ENCODE results near the gene ACVR2B. TPM values are rescaled to one million over a fixed set of nuclear protein-coding genes. Genes with fewer than 3 reads are reported as not detected.

ACVR2B gene
- polyA plus RNA-seq, 1 donor: 8.0 TPM

DNA sequence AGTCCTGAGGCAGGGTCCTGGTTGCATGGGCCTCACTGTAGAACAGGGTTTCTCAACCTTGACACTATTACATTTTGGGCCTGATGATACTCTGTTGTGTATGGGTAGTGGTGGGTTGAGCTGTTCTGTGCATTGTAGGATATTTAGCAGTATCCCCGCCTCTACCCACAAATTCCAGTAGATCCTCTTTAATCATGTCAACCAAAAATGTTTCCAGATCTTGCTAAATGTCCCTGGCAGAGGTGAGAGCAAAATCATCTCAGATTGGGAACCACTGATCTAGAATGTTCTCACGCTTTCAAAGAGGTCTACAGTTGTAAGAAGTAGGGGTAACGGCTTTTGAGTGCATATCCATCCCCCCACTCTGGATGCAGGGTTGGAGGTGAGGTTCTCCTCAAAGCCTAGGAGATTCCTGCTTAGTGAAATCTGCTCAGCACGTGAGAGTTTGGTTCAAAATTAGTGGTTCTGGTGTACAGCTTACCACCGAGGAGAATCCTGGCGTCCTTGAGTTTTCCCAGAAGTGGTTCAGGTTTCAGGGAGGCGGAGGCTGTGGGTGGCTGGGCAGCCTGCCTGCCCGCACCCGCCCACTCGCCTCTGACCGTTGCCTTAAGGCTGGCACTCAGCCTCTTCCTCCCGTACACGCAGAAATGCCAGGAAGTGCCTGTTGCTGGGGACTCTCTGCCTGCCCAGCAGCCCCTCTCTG is 5.3 kb downstream of the ACVR2B start:
- DNase-seq: no peak
- Histone ChIP-seq H3K4me1 (ENCODE audit: control insufficient read depth, insufficient read depth, low read length) (peaks cover 32% of the 10 kb centered on the region), H3K27me3 (ENCODE audit: control insufficient read depth, insufficient read depth, low read length) (no peaks in the 10 kb centered on the region), H3K4me3 (ENCODE audit: low read length) (no peak overlapping the region), H3K9me3 (ENCODE audit: control insufficient read depth, low read depth, low read length) (peaks cover 4% of the 10 kb centered on the region), H3K27ac (ENCODE audit: low read length) (no peak overlapping the region), H3K36me3 (ENCODE audit: control insufficient read depth, insufficient read depth, low read length) (no peaks in the 10 kb centered on the region)
- no CpG with 5 or more reads among the region's 13 CpGs for WGBS (ENCODE audit: insufficient coverage, low lambda C conversion rate)

DNA sequence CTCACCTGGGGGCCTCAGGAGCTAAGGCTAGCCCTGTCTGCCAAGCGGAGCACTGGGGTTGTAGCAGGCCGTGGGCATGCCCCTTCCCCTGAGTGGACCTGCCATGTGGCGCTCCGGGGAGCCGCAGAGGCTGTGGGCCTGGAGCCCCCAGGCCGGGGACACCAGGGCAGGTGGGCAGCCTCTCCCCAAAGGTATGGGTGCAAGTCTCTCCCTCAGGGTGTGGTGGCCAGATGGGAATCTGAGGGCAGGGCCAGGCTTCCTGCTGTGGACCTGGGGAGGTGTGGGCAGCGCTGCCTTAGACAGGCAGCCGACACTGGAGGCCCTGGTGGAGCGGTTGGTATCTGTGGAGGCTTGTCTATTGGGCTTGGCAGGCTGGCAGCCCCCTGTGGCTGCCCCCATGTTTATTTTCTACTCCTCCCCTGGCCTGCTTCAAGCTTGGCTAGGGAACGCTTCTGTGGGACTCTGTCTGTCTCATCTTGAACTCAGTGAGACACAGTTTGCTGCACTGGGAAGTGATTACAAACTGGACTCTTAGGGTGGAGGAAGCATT is 5.9 kb downstream of the ACVR2B start:
- H3K4me1 ChIP-seq (ENCODE audit: control insufficient read depth, insufficient read depth, low read length): peaks cover 32% of the 10 kb centered on the region

DNA sequence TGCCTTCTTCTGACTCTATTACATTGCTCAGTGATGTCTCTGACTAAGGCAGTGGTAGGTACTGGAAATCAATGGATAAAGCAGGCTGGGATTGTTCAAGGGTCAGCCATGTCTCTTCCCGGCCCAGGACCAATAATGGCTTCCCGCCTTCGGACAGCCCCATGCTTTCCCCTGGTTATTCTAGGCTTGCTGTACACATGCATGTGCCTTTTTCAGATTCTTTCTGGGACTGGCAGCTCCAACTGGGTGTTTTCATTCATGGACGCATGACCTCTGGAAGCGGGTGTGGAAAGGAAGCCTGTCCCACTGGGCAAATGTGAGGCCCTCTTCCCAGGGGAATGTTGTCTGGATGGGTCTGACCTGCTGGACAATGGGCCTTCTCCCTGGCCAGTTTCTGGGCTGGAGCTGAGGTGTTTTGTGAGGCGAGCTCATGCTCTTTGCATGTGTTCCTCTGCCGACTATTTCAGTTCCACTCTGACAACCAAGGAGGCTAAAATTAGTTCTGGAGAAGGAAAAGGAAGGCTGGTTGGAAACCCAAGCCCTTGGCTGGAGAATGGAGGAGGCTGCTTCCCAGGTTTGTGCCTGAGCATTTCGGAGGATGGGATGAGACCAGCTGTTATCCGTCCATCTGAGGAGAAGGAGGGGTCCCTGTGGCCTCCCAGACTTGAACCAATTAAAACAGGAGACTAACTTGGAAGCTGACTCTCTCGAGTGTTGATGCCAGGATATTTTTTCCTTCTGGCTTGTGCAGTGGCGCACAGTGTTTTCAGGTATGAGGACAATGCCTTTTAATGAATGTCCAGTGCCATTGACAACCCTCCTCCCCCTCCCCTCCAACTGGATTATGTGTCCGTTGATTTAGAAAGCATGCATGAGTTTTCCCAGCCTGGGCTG is 6.9 kb downstream of the ACVR2B start:
- no peaks in the 10 kb centered on the region for H3K36me3 ChIP-seq (ENCODE audit: control insufficient read depth, insufficient read depth, low read length)
- no CpG with 5 or more reads among the region's 12 CpGs for WGBS (ENCODE audit: insufficient coverage, low lambda C conversion rate)
- peaks cover 32% of the 10 kb centered on the region for H3K4me1 ChIP-seq (ENCODE audit: control insufficient read depth, insufficient read depth, low read length)
- no peaks in the 10 kb centered on the region for H3K27me3 ChIP-seq (ENCODE audit: control insufficient read depth, insufficient read depth, low read length)
- no peak for DNase-seq
- H3K4me3 ChIP-seq (ENCODE audit: low read length): no peak overlapping the region
- H3K27ac ChIP-seq (ENCODE audit: low read length): no peak overlapping the region
- peaks cover 8% of the 10 kb centered on the region for H3K9me3 ChIP-seq (ENCODE audit: control insufficient read depth, low read depth, low read length)

More for the DNA sequence above, 5.9 kb downstream of the ACVR2B start:
- Histone ChIP-seq H3K9me3 (ENCODE audit: control insufficient read depth, low read depth, low read length) (peaks cover 4% of the 10 kb centered on the region), H3K27ac (ENCODE audit: low read length) (no peak overlapping the region), H3K4me3 (ENCODE audit: low read length) (no peak overlapping the region), H3K36me3 (ENCODE audit: control insufficient read depth, insufficient read depth, low read length) (no peaks in the 10 kb centered on the region), H3K27me3 (ENCODE audit: control insufficient read depth, insufficient read depth, low read length) (no peaks in the 10 kb centered on the region)
- DNase-seq: no peak
- no CpG with 5 or more reads among the region's 10 CpGs for WGBS (ENCODE audit: insufficient coverage, low lambda C conversion rate)

DNA sequence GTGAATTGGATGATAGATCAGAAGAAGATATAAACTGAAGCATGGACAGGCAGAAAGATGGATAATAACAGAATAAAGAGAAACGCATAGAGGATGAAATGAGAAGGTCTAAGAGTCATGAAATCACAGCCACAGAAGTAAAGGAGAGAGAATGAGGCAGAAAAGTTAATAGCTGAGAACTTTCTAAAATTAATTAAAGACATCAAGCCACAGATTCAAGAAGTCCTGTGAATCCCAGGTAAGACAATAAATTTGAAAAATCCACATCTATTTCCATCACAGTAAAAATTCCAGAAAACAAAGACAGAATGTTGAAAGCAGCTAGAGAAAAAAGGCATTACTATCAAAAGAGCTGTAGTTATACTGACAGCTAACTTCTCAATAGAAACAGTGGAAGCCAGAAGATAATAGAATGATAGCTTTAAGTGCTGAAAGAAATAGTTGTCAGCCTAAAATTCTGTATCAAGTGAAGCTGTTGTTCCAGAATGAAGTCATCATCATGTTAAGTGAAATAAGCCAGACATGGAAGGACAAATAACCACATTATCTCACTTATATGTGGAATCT is 12.0 kb downstream of the ACVR2B start:
- peaks cover 14% of the 10 kb centered on the region for H3K9me3 ChIP-seq (ENCODE audit: control insufficient read depth, low read depth, low read length)
- no peak overlapping the region for H3K4me3 ChIP-seq (ENCODE audit: low read length)
- H3K4me1 ChIP-seq (ENCODE audit: control insufficient read depth, insufficient read depth, low read length): peaks cover 9% of the 10 kb centered on the region
- no peak overlapping the region for H3K27ac ChIP-seq (ENCODE audit: low read length)
- 100% methylated on average over 1 of the region's 1 CpG for WGBS (ENCODE audit: insufficient coverage, low lambda C conversion rate)
- DNase-seq: no peak
- no peaks in the 10 kb centered on the region for H3K36me3 ChIP-seq (ENCODE audit: control insufficient read depth, insufficient read depth, low read length)
- no peaks in the 10 kb centered on the region for H3K27me3 ChIP-seq (ENCODE audit: control insufficient read depth, insufficient read depth, low read length)

DNA sequence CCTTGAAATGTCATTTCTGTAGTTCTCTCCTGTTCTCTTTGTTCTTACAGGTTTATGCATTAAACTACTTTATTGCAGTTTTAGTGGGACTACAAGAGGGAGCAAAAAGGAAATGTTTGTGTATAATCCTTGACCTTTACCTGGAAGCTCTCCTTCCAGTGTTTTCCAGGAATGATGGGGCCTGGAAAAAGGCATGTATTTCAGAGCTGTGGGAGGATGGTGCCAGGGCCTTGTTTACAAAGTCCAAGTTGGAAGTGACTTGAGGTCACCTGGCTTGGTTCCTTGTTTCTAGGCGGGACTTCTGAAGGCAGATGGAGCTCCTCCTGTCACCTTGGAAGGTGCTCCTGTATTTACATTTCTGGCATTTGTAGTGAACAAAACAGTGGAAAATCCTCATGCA is 15.1 kb downstream of the ACVR2B start:
- peaks cover 27% of the 10 kb centered on the region for H3K4me1 ChIP-seq (ENCODE audit: control insufficient read depth, insufficient read depth, low read length)
- no peaks in the 10 kb centered on the region for H3K36me3 ChIP-seq (ENCODE audit: control insufficient read depth, insufficient read depth, low read length)
- H3K27ac ChIP-seq (ENCODE audit: low read length): peak overlapping the region; percentile 32
- H3K27me3 ChIP-seq (ENCODE audit: control insufficient read depth, insufficient read depth, low read length): no peaks in the 10 kb centered on the region
- H3K4me3 ChIP-seq (ENCODE audit: low read length): no peak overlapping the region
- peak; percentile 23 to 56 for DNase-seq
- no CpG with 5 or more reads among the region's 1 CpG for WGBS (ENCODE audit: insufficient coverage, low lambda C conversion rate)
- peaks cover 14% of the 10 kb centered on the region for H3K9me3 ChIP-seq (ENCODE audit: control insufficient read depth, low read depth, low read length)

DNA sequence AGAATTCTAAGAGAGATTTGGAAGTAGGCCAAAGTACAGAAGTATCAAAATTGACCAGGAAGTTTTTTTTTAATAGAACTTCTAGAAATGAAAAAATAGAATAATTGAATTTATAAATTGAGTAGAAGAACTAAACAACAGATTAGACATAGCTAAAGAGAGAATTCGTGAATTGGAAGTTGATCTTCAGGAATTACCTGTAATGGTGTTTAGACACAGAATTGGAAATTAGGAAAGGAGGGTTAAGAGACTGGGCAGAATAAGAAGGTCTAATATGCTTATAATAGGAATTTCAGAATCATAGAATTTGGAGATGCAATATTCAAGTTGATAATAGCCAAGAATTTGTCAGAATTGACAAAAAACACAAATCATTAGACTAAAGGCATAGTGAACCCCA is 16.2 kb downstream of the ACVR2B start:
- Histone ChIP-seq H3K27me3 (ENCODE audit: control insufficient read depth, insufficient read depth, low read length) (no peaks in the 10 kb centered on the region), H3K36me3 (ENCODE audit: control insufficient read depth, insufficient read depth, low read length) (no peaks in the 10 kb centered on the region), H3K4me3 (ENCODE audit: low read length) (no peak overlapping the region), H3K27ac (ENCODE audit: low read length) (no peak overlapping the region), H3K9me3 (ENCODE audit: control insufficient read depth, low read depth, low read length) (peaks cover 14% of the 10 kb centered on the region), H3K4me1 (ENCODE audit: control insufficient read depth, insufficient read depth, low read length) (peaks cover 27% of the 10 kb centered on the region)
- WGBS (ENCODE audit: insufficient coverage, low lambda C conversion rate): 100% methylated on average over 1 of the region's 1 CpG
- no peak for DNase-seq

DNA sequence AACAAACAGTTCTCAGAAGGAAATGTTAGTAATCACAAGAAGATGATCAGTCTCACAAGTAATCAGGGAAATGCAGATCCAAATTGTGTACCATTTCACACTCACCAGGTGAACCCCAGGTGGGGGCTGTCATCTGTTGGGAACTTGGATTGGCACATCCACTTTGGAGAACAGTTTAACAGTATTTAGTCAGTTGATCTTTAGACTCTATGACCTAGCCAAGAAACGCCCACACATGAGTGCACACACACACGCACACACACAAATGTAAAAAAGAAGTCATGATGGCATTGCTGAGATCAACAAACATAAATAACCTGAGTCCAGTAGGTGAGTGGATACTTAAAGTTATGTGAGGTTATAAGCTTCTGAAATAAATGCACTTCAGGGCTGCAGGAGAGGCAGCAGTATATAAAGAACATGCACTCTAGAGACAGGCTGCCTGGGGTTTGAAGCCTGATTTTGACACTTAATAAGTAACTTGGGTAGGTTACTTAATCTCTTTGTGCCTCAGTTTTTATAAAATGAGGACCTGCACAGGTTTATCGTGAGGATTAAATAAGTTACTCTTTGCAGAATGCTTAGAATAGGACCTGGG is 17.7 kb downstream of the ACVR2B start:
- WGBS (ENCODE audit: insufficient coverage, low lambda C conversion rate): 86% methylated on average over 1 of the region's 3 CpGs
- Histone ChIP-seq H3K9me3 (ENCODE audit: control insufficient read depth, low read depth, low read length) (peaks cover 3% of the 10 kb centered on the region), H3K27ac (ENCODE audit: low read length) (peak overlapping the region; percentile 20), H3K4me3 (ENCODE audit: low read length) (no peak overlapping the region), H3K27me3 (ENCODE audit: control insufficient read depth, insufficient read depth, low read length) (no peaks in the 10 kb centered on the region), H3K4me1 (ENCODE audit: control insufficient read depth, insufficient read depth, low read length) (peaks cover 27% of the 10 kb centered on the region), H3K36me3 (ENCODE audit: control insufficient read depth, insufficient read depth, low read length) (no peaks in the 10 kb centered on the region)
- peak; percentile 46 to 70 for DNase-seq

DNA sequence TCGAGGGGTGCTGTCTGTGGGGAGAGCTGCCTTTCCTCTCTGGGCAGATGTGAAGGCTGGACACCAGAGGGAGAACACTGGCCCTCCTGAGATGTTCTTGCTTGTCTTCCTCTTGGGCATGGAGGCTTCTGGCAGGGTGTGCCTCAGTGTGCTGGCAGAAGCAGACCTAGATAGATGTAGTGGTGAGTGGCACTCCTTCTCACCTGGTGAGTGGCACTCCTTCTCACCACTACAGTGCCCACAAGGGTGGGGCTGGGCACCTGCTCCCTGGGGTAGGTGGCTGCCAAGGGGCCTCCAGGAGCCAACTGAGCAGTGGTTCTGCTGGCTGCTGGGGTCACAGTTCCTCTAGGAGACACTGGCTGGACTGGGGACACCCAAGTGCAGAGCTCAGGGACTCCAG is 18.7 kb downstream of the ACVR2B start:
- H3K4me3 ChIP-seq (ENCODE audit: low read length): no peak overlapping the region
- no peak for DNase-seq
- no peaks in the 10 kb centered on the region for H3K27me3 ChIP-seq (ENCODE audit: control insufficient read depth, insufficient read depth, low read length)
- peaks cover 27% of the 10 kb centered on the region for H3K4me1 ChIP-seq (ENCODE audit: control insufficient read depth, insufficient read depth, low read length)
- peaks cover 3% of the 10 kb centered on the region for H3K9me3 ChIP-seq (ENCODE audit: control insufficient read depth, low read depth, low read length)
- WGBS (ENCODE audit: insufficient coverage, low lambda C conversion rate): no CpG with 5 or more reads among the region's 1 CpG
- H3K36me3 ChIP-seq (ENCODE audit: control insufficient read depth, insufficient read depth, low read length): peaks cover 4% of the 10 kb centered on the region
- H3K27ac ChIP-seq (ENCODE audit: low read length): no peak overlapping the region

DNA sequence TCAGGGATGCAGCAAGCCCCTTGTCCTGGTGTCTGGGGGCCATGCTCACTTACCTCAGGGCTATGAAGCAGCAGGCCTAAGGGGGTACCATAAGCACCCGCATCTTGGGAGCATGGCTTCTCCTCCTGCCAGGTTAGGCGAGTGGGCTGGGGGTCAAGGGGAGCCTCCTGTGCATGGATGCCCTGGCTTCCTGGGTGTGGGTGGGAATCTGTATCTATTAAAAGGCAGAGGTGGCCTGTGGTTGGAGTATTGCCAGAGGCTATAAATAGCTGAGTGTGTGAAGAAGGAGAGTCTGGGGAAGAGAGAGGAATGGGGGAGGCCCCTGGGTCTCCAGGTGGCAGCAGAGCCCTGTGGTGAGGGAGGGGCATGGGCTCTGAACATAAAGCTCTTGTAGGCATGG is 19.5 kb downstream of the ACVR2B start:
- Histone ChIP-seq H3K4me3 (ENCODE audit: low read length) (no peak overlapping the region), H3K36me3 (ENCODE audit: control insufficient read depth, insufficient read depth, low read length) (peaks cover 12% of the 10 kb centered on the region), H3K27ac (ENCODE audit: low read length) (no peak overlapping the region), H3K4me1 (ENCODE audit: control insufficient read depth, insufficient read depth, low read length) (peaks cover 22% of the 10 kb centered on the region), H3K27me3 (ENCODE audit: control insufficient read depth, insufficient read depth, low read length) (no peaks in the 10 kb centered on the region), H3K9me3 (ENCODE audit: control insufficient read depth, low read depth, low read length) (peaks cover 3% of the 10 kb centered on the region)
- WGBS (ENCODE audit: insufficient coverage, low lambda C conversion rate): no CpG with 5 or more reads among the region's 2 CpGs
- DNase-seq: peak in 1 of 2 donors; percentile 25
